ENCODE measurements around the gene DSPP. TPM values are rescaled to one million over a fixed set of nuclear protein-coding genes. Genes with fewer than 3 reads are reported as not detected.
"Not testable (repeated sequence)": the region's sequence is repeated elsewhere in the genome, so short reads cannot be mapped to it uniquely, and the experiment has no call there.

Gene DSPP
- polyA plus RNA-seq, 1 donor (not counting 4 experiments of a cell fraction or from before 2014, with no cell fraction given), result not detected

- Histone ChIP-seq H3K27ac (ENCODE audit: control insufficient read depth, insufficient read depth, low read length) (no peak overlapping the region), H3K9me1 (ENCODE audit: control insufficient read depth, extremely low read depth, insufficient read depth, low read length) (no peaks in the 10 kb centered on the region), H3K9me3 (ENCODE audit: control insufficient read depth, low read depth, low read length) (no peaks in the 10 kb centered on the region), H2AFZ (ENCODE audit: control insufficient read depth, low read length) (no peak overlapping the region), H3K79me2 (ENCODE audit: control insufficient read depth, insufficient read depth, low read length) (no peaks in the 10 kb centered on the region), H3K9ac (ENCODE audit: control insufficient read depth, extremely low read depth, insufficient read depth, low read length) (no peak overlapping the region), H3K4me1 (ENCODE audit: control insufficient read depth, extremely low read depth, insufficient read depth, low read length) (no peaks in the 10 kb centered on the region), H3K4me3 (ENCODE audit: control insufficient read depth in 2 of 3, extremely low read depth in 1 of 3, insufficient read depth in 2 of 3, low read depth in 1 of 3, low read length in 3 of 3) (no peak overlapping the region), H3K4me2 (ENCODE audit: control insufficient read depth, extremely low read depth, insufficient read depth, low read depth, low read length) (no peak overlapping the region), H3K36me3 (ENCODE audit: control insufficient read depth in 2 of 2, extremely low read depth in 1 of 2, insufficient read depth in 2 of 2, low read length in 2 of 2) (no peaks in the 10 kb centered on the region), H4K20me1 (ENCODE audit: control insufficient read depth, extremely low read depth, insufficient read depth, low read length) (no peaks in the 10 kb centered on the region), H3K27me3 (ENCODE audit: control insufficient read depth, extremely low read depth, insufficient read depth, low read length) (peaks cover 3% of the 10 kb centered on the region)
- dilution Hi-C loops (cut with MboI; ENCODE audit: extremely low pct_ligation_motif_present, low sequenced_read_pairs), result no loop called here
- FAIRE-seq (no peak), DNase-seq (ENCODE audit: low read depth, low spot score) (no peak)
- no peak for TF ChIP-seq CTCF (optimal IDR thresholded peaks at IDR 0.05 in 1 of 3, IDR thresholded peaks at IDR 0.05 in 1 of 3, conservative IDR thresholded peaks at IDR 0.05 in 1 of 3; ENCODE audit: extremely low read depth in 1 of 3, insufficient read depth in 2 of 3, low read length in 3 of 3)
- no peak for TF ChIP-seq EZH2 (IDR thresholded peaks at IDR 0.05; ENCODE audit: low read length)
These were observed 41.1 kb upstream of the DSPP start for GRCh38 chr4:87567191-87567590.

- Histone ChIP-seq H3K27me3 (ENCODE audit: control insufficient read depth, extremely low read depth, insufficient read depth, low read length) (peaks cover 3% of the 10 kb centered on the region), H3K36me3 (ENCODE audit: control insufficient read depth in 2 of 2, extremely low read depth in 1 of 2, insufficient read depth in 2 of 2, low read length in 2 of 2) (no peaks in the 10 kb centered on the region), H3K4me2 (ENCODE audit: control insufficient read depth, extremely low read depth, insufficient read depth, low read depth, low read length) (no peak overlapping the region), H4K20me1 (ENCODE audit: control insufficient read depth, extremely low read depth, insufficient read depth, low read length) (no peaks in the 10 kb centered on the region), H2AFZ (ENCODE audit: control insufficient read depth, low read length) (no peak overlapping the region), H3K4me1 (ENCODE audit: control insufficient read depth, extremely low read depth, insufficient read depth, low read length) (no peaks in the 10 kb centered on the region), H3K4me3 (ENCODE audit: control insufficient read depth in 2 of 3, extremely low read depth in 1 of 3, insufficient read depth in 2 of 3, low read depth in 1 of 3, low read length in 3 of 3) (no peak overlapping the region), H3K27ac (ENCODE audit: control insufficient read depth, insufficient read depth, low read length) (no peak overlapping the region), H3K9me1 (ENCODE audit: control insufficient read depth, extremely low read depth, insufficient read depth, low read length) (no peaks in the 10 kb centered on the region), H3K79me2 (ENCODE audit: control insufficient read depth, insufficient read depth, low read length) (no peaks in the 10 kb centered on the region), H3K9me3 (ENCODE audit: control insufficient read depth, low read depth, low read length) (no peaks in the 10 kb centered on the region), H3K9ac (ENCODE audit: control insufficient read depth, extremely low read depth, insufficient read depth, low read length) (no peak overlapping the region)
- no peak for TF ChIP-seq EZH2 (IDR thresholded peaks at IDR 0.05; ENCODE audit: low read length)
- no peak for TF ChIP-seq CTCF (optimal IDR thresholded peaks at IDR 0.05 in 1 of 3, IDR thresholded peaks at IDR 0.05 in 1 of 3, conservative IDR thresholded peaks at IDR 0.05 in 1 of 3; ENCODE audit: extremely low read depth in 1 of 3, insufficient read depth in 2 of 3, low read length in 3 of 3)
- FAIRE-seq, result no peak
- no peak for DNase-seq (ENCODE audit: low read depth, low spot score)
- dilution Hi-C loops (cut with MboI; ENCODE audit: extremely low pct_ligation_motif_present, low sequenced_read_pairs), result no loop called here
These were observed 38.0 kb upstream of the DSPP start for GRCh38 chr4:87570290-87570805.

GRCh38 chr4:87574376-87574775 is 34.0 kb upstream of the DSPP start:
- H3K27me3 ChIP-seq (ENCODE audit: control insufficient read depth, extremely low read depth, insufficient read depth, low read length); H4K20me1 ChIP-seq (ENCODE audit: control insufficient read depth, extremely low read depth, insufficient read depth, low read length); H2AFZ ChIP-seq (ENCODE audit: control insufficient read depth, low read length); H3K36me3 ChIP-seq (ENCODE audit: control insufficient read depth in 2 of 2, extremely low read depth in 1 of 2, insufficient read depth in 2 of 2, low read length in 2 of 2); H3K4me1 ChIP-seq (ENCODE audit: control insufficient read depth, extremely low read depth, insufficient read depth, low read length); H3K9me3 ChIP-seq (ENCODE audit: control insufficient read depth, low read depth, low read length); H3K27ac ChIP-seq (ENCODE audit: control insufficient read depth, insufficient read depth, low read length); dilution Hi-C loops (cut with MboI; ENCODE audit: extremely low pct_ligation_motif_present, low sequenced_read_pairs); FAIRE-seq; H3K79me2 ChIP-seq (ENCODE audit: control insufficient read depth, insufficient read depth, low read length); DNase-seq (ENCODE audit: low read depth, low spot score); H3K9me1 ChIP-seq (ENCODE audit: control insufficient read depth, extremely low read depth, insufficient read depth, low read length); H3K9ac ChIP-seq (ENCODE audit: control insufficient read depth, extremely low read depth, insufficient read depth, low read length); H3K4me3 ChIP-seq (ENCODE audit: control insufficient read depth in 2 of 3, extremely low read depth in 1 of 3, insufficient read depth in 2 of 3, low read depth in 1 of 3, low read length in 3 of 3); H3K4me2 ChIP-seq (ENCODE audit: control insufficient read depth, extremely low read depth, insufficient read depth, low read depth, low read length): not testable (repeated sequence)
